IPS-20b (cell line): ENCODE measurements around the gene TNS3.

Source experiments
- H3K27ac ChIP-seq: one replicate; pipeline ENCODE4 v1.5.1; 2013; ENCODE audit warnings: low read length
- H3K27me3 ChIP-seq: 2 replicates; pipeline ENCODE4 v1.6.1; 2013; ENCODE audit warnings: mild to moderate bottlenecking, low read length, inconsistent platforms; ENCODE audit not compliant: insufficient read depth
- H3K36me3 ChIP-seq: 2 replicates; pipeline ENCODE4 v1.6.1; 2013; ENCODE audit warnings: low read depth, mild to moderate bottlenecking, inconsistent platforms, low read length, moderate library complexity; ENCODE audit not compliant: insufficient read depth
- H3K4me1 ChIP-seq: 2 replicates; pipeline ENCODE4 v1.6.1; 2013; ENCODE audit warnings: mild to moderate bottlenecking, control low read depth, inconsistent platforms, low read length, moderate library complexity; ENCODE audit not compliant: insufficient read depth
- H3K4me3 ChIP-seq: 2 replicates; pipeline ENCODE4 v1.5.1; 2013; ENCODE audit warnings: mild to moderate bottlenecking, low read length, inconsistent platforms
- H3K9ac ChIP-seq: 2 replicates; pipeline ENCODE4 v1.6.1; 2013; ENCODE audit warnings: low read depth, mild to moderate bottlenecking, inconsistent platforms, low read length, moderate library complexity
- H3K9me3 ChIP-seq: 2 replicates; pipeline ENCODE4 v1.6.1; 2013; ENCODE audit warnings: mild to moderate bottlenecking, low read depth, low read length, inconsistent platforms; ENCODE audit not compliant: insufficient read depth

Gene TNS3

DNA sequence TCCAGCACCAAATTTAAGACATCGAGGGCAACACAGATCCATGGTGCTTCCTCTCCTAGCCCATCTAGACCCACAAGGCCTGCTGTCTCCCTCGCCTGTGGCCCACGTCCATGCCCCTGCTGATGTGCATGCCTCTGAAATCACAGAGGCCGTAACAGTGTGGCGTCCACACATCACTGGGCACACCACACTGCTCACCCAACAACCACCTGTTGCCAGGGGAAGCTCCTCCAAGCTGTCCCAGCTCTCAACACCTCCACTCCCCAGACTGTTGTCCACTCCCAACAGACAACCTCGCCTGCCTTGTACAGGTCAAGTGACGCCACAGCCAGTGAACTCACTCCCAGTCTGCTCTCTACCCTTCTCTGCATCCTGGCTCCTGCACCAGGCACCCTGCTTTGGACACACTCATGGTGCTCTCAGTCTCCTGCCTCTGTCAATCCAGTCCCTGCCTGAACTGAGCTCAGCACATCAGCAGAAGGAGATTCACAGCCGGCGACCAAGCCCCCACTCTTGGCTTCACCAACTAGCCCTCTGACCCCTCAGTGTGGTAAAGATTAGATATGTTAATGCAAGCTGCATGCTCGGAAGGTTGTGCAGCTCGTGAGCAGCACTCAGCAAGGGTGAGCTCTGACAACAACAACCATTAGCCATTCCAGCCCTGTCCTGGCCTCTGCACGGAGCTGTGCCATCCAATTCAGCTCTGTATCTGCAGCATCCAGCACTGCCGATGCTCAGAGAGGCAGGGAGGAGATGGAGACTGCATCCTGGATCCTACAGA lies 197.0 kb downstream of the TNS3 start:
- Histone ChIP-seq H3K27ac (no peak overlapping the region), H3K4me1 (peaks cover 15% of the 10 kb centered on the region), H3K4me3 (no peak overlapping the region), H3K9ac (no peak overlapping the region), H3K36me3 (no peaks in the 10 kb centered on the region), H3K27me3 (no peaks in the 10 kb centered on the region), H3K9me3 (no peaks in the 10 kb centered on the region)

DNA sequence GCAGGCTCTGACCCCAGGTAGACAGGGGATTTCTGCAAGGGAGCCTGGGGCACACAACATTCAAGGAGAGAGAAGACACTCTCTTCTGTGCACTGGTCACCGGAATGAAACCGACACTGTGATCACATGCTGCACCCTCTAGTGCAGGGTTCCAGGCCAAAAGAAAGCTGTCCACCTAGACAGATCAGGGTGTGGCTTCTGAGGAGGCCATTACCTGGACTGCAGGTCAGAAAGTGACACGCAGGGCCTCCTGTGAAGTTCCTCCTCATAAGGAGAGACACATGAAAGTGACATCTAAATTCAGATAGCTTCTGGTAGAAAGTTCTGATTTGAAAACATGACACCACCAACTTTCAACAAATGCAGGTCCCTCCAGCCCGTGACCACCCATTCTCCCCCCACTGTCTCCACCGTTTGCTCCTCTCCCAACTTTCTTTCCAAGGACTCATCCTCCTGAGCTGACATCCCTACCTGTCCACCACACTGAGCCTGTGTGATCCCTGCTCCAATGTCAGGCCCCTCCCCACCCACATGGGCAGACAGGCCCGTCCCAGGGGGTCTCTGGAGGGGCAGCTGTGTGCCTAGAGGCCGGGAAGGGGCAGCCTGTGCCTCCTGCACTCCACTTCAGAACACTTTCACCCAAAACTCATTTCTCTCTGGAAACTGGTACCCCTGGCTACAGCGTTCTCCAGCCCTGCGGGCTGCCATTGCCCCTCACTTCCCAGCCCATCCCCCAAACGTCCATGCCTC lies 198.0 kb downstream of the TNS3 start:
- Histone ChIP-seq H3K9ac (no peak overlapping the region), H3K4me3 (no peak overlapping the region), H3K27me3 (no peaks in the 10 kb centered on the region), H3K36me3 (no peaks in the 10 kb centered on the region), H3K4me1 (peaks cover 25% of the 10 kb centered on the region), H3K9me3 (no peaks in the 10 kb centered on the region), H3K27ac (no peak overlapping the region)

DNA sequence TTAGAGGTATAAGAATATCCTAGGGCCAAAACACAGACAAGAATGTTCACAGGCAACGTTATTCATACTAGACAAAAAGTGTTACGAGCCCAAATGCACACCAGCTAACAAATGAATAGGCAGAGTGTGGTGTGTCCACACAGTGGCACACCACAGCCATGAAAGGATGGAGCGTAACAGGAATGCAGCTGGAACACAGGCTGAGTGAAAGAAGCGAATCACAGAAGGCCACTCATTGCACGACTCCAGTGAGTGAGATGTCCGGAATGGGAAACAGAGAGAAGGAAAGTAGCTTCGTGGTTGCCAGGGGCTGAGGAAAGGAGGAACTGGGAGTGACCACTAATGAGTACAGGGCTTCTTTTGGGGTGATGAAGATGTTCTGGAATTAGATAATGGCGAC lies 198.8 kb downstream of the TNS3 start:
- Histone ChIP-seq H3K9me3 (no peaks in the 10 kb centered on the region), H3K4me1 (peaks cover 25% of the 10 kb centered on the region), H3K36me3 (no peaks in the 10 kb centered on the region), H3K9ac (no peak overlapping the region), H3K27ac (no peak overlapping the region), H3K27me3 (no peaks in the 10 kb centered on the region), H3K4me3 (no peak overlapping the region)

DNA sequence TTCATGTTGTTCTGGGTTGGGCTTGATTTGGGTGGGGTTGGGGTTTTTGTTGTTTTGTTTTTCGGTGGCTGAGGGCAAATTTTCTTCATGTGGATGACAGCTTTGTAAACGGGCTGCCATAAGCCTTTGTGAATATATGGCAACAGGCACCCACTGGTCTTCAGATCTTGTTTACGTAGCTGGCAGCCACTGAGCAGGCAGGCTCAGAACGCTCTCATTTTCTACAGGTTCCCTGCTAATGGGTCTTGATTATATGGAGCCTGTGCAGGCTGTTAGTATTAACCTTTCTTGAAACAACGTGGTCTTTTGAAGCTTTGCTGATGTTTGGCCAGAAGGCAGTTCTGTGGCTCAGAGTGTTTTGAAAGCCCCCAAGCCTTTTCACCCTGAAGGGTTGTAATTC lies 199.7 kb downstream of the TNS3 start:
- no peak overlapping the region for H3K4me3 ChIP-seq

DNA sequence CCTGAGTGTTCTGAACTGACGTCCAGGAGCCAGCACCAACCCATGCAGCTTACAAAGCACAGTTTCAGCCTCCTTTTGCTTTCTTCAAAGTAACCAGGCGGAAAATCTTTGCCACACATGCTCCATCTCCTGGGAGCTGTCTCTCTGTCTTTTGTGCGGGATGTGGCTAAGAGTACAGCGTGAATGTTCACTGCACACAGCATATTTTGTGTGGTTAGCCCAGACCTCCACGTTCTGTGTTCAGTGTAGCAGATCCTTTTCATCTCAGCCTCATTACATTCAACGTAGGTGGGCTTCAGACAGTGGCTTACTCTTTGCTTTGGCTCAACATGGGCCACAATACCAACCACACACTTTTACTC lies 200.8 kb downstream of the TNS3 start:
- peak overlapping the region; percentile 22 for H3K27ac ChIP-seq
- no peaks in the 10 kb centered on the region for H3K27me3 ChIP-seq
- H3K9ac ChIP-seq: peak overlapping the region; percentile 41
- H3K36me3 ChIP-seq: no peaks in the 10 kb centered on the region
- H3K4me3 ChIP-seq: no peak overlapping the region
- peaks cover 25% of the 10 kb centered on the region for H3K4me1 ChIP-seq
- no peaks in the 10 kb centered on the region for H3K9me3 ChIP-seq

More for the DNA sequence above, 199.7 kb downstream of the TNS3 start:
- Histone ChIP-seq H3K27me3 (no peaks in the 10 kb centered on the region), H3K27ac (no peak overlapping the region), H3K36me3 (no peaks in the 10 kb centered on the region), H3K9ac (no peak overlapping the region), H3K4me1 (peaks cover 25% of the 10 kb centered on the region), H3K9me3 (no peaks in the 10 kb centered on the region)

DNA sequence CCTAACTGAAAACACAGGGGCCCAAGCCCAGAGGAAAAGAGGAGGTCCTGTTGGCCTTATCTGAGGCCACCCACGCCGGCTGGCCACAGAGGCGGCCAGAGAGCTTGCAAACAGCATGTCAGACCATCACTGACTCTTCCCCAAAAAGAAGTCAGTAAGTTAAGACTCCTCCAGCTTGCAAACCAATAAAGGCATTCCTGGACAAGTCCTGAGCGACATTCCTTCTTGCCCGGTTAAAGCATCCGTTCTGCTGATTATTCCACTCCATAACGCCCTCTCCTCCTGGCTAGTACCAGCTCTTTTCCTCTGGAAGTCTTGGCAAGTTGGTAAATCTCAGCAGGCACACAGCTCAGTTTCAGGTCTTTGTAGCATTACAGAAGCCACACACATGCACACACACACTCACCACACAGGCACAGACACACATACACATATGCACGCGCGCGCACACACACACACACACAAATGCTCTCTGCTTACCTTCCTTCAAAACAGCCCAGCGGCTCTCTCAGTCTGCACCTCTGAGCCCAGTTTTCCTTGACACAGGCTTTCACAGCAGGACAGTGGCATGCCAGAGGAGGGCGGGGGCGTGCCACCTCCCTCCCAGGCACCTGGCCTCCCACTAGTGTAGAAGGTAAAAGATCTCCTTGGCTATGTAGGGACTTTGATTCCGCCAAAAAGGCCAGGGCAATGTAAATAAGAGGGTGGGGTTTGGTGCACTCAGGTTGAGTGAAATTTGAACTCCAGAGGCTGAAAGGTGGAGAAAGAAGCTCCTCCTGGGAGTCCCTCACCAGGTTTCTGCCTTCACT lies 201.4 kb downstream of the TNS3 start:
- Histone ChIP-seq H3K4me3 (peak overlapping the region; percentile 7; the same call in 1 of the 2 replicates), H3K4me1 (peaks cover 25% of the 10 kb centered on the region), H3K9ac (peak overlapping the region; percentile 41; the same call in 1 of the 2 replicates), H3K27ac (no peak overlapping the region), H3K36me3 (no peaks in the 10 kb centered on the region), H3K9me3 (no peaks in the 10 kb centered on the region), H3K27me3 (no peaks in the 10 kb centered on the region)

DNA sequence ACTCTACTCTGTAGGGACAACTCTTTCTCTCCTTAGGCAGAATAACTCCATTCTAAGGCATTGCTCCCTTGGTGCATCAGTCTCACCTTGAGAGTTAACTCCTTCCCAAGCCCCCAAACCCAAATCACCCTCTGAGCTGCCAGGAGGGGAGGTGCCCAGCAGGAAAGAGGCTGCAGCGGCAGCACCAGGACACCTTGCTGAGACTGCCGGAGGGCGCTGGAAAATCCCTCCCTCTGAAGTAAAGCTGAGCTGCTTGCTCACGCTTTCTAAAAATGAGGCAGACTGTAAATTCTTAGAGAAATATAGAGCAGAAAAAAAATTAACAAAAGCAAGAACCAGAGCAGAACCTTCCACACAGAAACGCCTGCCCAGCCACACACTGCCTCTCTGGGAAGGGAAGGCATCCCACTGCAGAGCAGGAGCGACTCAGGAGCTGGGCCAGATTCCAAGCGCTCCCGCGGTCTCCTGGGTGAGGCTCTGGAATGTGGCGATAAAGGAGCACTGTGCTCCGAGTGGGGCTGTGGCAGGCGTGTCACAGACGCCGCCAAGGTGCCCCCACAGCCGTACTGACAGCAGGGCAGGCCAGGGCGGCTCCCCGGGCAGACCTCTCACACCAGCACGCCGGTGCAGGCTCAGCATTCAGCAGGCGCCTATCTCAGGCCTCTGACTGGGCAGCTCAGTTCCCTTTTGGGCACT lies 202.1 kb downstream of the TNS3 start:
- H3K9ac ChIP-seq: peak overlapping the region; percentile 10; the same call in 1 of the 2 replicates
- no peak overlapping the region for H3K27ac ChIP-seq
- peaks cover 25% of the 10 kb centered on the region for H3K4me1 ChIP-seq
- peak overlapping the region; percentile 7; the same call in 1 of the 2 replicates for H3K4me3 ChIP-seq
- H3K27me3 ChIP-seq: no peaks in the 10 kb centered on the region
- H3K36me3 ChIP-seq: no peaks in the 10 kb centered on the region
- no peaks in the 10 kb centered on the region for H3K9me3 ChIP-seq

DNA sequence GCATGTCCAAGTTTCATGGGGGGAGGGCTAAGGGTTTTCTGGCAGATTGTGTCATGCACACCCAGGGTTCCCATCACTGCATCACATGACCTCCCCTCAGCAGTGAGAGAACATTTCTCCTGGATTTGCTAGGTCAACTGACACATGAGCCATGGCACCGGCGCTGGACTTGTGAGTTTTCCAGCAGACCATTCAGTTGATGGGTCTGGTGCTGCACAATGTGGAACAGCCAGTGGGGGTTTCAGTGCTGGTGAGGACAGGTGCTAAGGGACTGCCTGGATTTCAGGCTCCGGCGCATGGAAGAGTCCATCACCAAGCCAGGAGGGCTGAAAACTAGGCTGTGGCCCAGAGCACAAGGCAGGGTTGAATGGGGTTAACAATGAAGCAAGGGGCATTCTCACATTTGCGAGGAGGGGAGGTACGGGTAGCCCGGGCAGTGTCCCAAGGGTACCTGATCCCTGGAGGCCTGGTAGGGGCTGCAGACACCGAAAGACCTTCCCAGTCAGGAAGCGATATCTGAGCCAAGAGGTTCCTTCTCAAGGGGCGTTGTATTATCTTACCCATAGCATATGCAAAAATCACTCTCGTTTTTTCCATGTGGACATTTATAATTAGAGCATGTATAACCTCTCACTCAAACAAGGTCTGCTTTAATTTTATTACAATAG lies 203.0 kb downstream of the TNS3 start:
- Histone ChIP-seq H3K27ac (no peak overlapping the region), H3K4me3 (no peak overlapping the region), H3K4me1 (peaks cover 25% of the 10 kb centered on the region), H3K36me3 (no peaks in the 10 kb centered on the region), H3K9me3 (no peaks in the 10 kb centered on the region), H3K9ac (no peak overlapping the region), H3K27me3 (no peaks in the 10 kb centered on the region)

DNA sequence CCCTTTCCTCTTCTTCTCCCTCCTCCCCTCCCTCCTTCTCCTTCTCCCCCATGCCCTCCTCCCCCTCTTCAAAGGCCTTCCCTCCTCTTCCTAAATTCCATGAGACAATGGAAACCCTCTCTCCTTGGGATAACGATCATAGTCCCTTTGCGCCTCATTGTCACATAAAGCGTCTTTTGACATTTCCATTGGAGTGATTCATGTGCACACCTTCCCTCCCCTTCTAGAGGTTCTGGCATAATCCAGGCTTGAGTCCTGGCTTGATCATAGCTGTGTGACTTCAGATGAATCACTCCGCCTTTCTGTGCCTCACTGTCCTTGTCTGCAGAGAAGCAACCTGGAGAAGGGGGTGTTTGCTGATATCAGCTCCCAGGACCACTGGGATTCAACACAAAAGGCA lies 204.2 kb downstream of the TNS3 start:
- no peaks in the 10 kb centered on the region for H3K9me3 ChIP-seq
- no peak overlapping the region for H3K9ac ChIP-seq
- H3K27me3 ChIP-seq: no peaks in the 10 kb centered on the region
- H3K27ac ChIP-seq: no peak overlapping the region
- no peak overlapping the region for H3K4me3 ChIP-seq
- H3K4me1 ChIP-seq: peaks cover 25% of the 10 kb centered on the region
- H3K36me3 ChIP-seq: no peaks in the 10 kb centered on the region

DNA sequence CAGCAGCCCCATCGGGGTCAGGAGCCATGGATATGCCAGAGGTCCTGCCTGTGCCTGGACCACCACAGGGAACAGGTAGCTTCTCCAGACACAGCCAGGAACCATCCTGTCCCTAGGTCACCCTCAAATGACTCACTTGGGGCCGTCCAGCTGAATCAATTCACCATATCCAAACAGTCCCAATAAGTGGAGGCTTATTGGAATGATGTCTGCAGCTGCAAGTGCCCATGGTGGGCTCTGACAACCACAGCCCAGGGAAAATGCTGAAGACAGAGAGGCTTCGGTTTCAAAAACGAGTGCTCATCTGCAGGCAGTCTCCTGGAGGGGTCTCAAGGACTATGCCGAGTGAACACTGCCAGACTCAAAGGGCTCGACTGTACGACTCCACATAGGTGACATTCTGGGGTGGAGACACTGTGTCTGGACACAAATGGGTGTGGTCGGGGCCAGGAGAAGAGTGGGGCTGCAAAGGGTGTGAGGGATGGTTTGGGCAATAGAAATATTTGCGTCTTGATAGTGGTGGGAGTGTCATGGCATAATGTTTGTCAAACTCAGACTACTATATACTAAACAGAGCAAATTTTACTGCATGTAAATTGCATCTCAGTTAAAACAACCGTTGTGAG lies 204.8 kb downstream of the TNS3 start:
- H3K4me1 ChIP-seq: peaks cover 29% of the 10 kb centered on the region
- no peaks in the 10 kb centered on the region for H3K36me3 ChIP-seq
- no peaks in the 10 kb centered on the region for H3K27me3 ChIP-seq
- H3K27ac ChIP-seq: no peak overlapping the region
- no peaks in the 10 kb centered on the region for H3K9me3 ChIP-seq
- H3K9ac ChIP-seq: no peak overlapping the region
- H3K4me3 ChIP-seq: no peak overlapping the region
